HFF-Myc (cell line): Measurements from ENCODE around the gene MYLK.

ENCODE experiments used
- DNase-seq: peaks from one replicate; pipeline ENCODE4 v3.0.0-alpha.2; 2011; ENCODE audit warnings: low read depth; ENCODE audit errors: extremely low read depth
- H3K4me3 ChIP-seq: replicated peaks from 2 replicates; pipeline ENCODE4 v1.5.1; 2011; ENCODE audit warnings: low read depth, mild to moderate bottlenecking, control low read depth, low read length
- CTCF ChIP-seq: IDR thresholded peaks from 2 replicates; pipeline ENCODE4 v1.5.1; 2012; ENCODE audit warnings: mild to moderate bottlenecking, low read depth, low read length, control low read depth; ENCODE audit errors: missing control alignments

The MYLK gene

GRCh38 chr3:123805504-123805903, 78.6 kb downstream of the MYLK start:
- H3K4me3 ChIP-seq = no peak overlapping the region
- DNase-seq = no peak
- no peak for TF ChIP-seq CTCF

DNA sequence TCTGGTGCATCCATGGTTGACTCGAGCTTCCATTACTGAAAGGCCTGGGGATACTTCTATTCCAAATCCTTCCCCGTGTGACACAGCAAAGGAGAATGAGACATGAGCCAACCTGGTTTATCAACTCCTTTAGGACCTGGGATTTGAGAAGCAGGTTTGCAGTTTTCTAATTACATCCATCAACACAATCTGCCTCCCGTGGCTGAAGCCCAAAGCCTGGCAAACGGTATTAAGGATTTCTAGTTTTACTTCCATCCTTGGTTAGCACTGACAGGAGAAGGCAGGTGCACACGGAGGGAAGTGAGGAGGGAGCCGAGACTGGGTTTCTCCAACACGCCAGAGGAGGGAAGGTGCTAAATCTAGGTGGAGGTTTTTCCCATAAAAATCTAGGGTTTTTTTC, 79.0 kb downstream of the MYLK start:
- no peak for DNase-seq
- TF ChIP-seq CTCF = no peak
- H3K4me3 ChIP-seq = no peak overlapping the region

- H3K4me3 ChIP-seq = no peak overlapping the region
- TF ChIP-seq CTCF = no peak
- no peak for DNase-seq
Observed at GRCh38 chr3:123804676-123805075, 79.5 kb downstream of the MYLK start.

- no peak for TF ChIP-seq CTCF
- no peak for DNase-seq
- H3K4me3 ChIP-seq = no peak overlapping the region
Observed at GRCh38 chr3:123803521-123803920, 80.6 kb downstream of the MYLK start.

DNA sequence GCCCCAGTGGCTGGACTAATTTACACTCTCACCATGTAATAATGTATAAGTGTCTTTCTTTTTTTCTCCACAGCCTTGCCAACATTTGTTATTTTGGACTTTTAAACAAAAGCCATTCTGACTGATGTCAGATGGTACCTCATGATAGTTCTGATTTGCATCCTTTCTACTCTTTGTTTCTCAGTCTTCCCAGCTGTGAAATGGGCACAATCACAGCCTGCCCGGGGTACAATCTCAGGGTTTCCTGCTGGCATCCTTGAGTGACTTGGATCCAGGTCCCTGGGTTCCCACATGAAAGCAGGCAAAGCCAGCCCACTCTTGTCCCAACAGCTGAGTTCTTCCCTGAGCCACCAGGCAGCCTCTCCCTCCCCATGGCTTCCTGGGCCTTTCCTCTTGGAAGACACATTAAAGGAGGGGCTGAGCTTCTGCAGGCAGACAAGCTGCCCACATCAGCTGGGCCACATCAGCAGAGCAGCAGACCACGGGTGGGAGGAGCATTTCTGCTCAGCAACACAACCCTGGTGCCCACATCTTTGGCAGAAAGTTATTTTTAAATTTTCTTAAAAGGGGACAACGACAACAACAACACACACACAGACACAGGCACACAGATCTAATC, 82.0 kb downstream of the MYLK start:
- TF ChIP-seq CTCF = no peak
- H3K4me3 ChIP-seq = no peak overlapping the region
- DNase-seq = no peak

DNA sequence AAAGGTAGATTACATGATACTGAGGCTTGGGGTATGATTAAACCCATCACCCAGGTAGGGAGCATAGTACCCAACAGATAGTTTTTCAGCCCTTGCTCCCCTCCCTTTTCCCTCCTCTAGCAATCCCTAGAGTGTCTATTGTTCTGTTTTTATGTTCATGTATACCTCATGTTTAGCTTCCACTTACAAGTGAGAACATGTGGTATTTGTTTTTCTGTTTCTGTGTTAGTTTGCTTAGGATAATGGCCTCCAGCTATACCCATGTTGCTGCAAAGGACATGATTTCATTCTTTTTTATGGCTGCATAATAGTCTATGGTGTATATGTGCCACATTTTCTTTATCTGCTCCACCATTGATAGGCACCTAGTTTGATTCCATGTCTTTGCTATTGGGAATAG, 82.7 kb downstream of the MYLK start:
- H3K4me3 ChIP-seq = no peak overlapping the region
- DNase-seq = no peak
- TF ChIP-seq CTCF = no peak

- no peak for DNase-seq
- TF ChIP-seq CTCF = no peak
- peak overlapping the region; percentile 35; the same call in 1 of the 2 replicates for H3K4me3 ChIP-seq
Observed at GRCh38 chr3:123800362-123800682, 83.8 kb downstream of the MYLK start.
